Esophagus (tissue), 2 donors: Measurements from ENCODE around the gene MZT2B. TPM values are rescaled to one million over a fixed set of nuclear protein-coding genes. Genes with fewer than 3 reads are reported as not detected.
A peak's percentile ranks its signal among the peaks of the same experiment; 100 is the strongest.
"Not testable (repeated sequence)": the region's sequence is repeated elsewhere in the genome, so short reads cannot be mapped to it uniquely, and the experiment has no call there.

Experiments
- H3K27ac ChIP-seq, 2 donors: one replicate each; pipeline ENCODE4 v1.5.1; 2013; ENCODE audit warnings: low read depth in 2 of 2, mild to moderate bottlenecking in 2 of 2, inconsistent platforms in 1 of 2, low read length in 1 of 2, moderate library complexity in 1 of 2
- H3K27me3 ChIP-seq, 2 donors: one replicate each; pipeline ENCODE4 v1.6.1; 2013; ENCODE audit warnings: low read length in 2 of 2, control low read depth in 1 of 2, mild to moderate bottlenecking in 1 of 2; ENCODE audit not compliant: insufficient read depth in 2 of 2, control insufficient read depth in 1 of 2
- H3K36me3 ChIP-seq, 2 donors: one replicate each; pipeline ENCODE4 v1.6.1; 2013; ENCODE audit warnings: low read length in 1 of 2; ENCODE audit not compliant: control insufficient read depth in 2 of 2, insufficient read depth in 2 of 2
- H3K4me1 ChIP-seq, 2 donors: one replicate each; pipeline ENCODE4 v1.6.1; 2013; ENCODE audit warnings: low read length in 1 of 2; ENCODE audit not compliant: control insufficient read depth in 2 of 2, insufficient read depth in 2 of 2
- H3K4me3 ChIP-seq, 2 donors: one replicate each; pipeline ENCODE4 v1.5.1; 2013; ENCODE audit warnings: low read length in 2 of 2, mild to moderate bottlenecking in 2 of 2, low read depth in 1 of 2, moderate library complexity in 1 of 2
- H3K9me3 ChIP-seq, 2 donors: one replicate each; pipeline ENCODE4 v1.6.1; 2013; ENCODE audit warnings: mild to moderate bottlenecking in 2 of 2, low read depth in 1 of 2, low read length in 1 of 2, moderate library complexity in 1 of 2; ENCODE audit not compliant: control insufficient read depth in 2 of 2, insufficient read depth in 1 of 2
- WGBS, 2 donors: extraction: QIAGEN DNeasy Blood & Tissue Kit; methylation state at CpG; one replicate each; pipeline ENCODE4 v1.1.7; 2013; 5-methylcytosine and 5-hydroxymethylcytosine counted together
- polyA plus RNA-seq, 2 donors: library from polyadenylated mRNA; stranded (reverse); fragments of 200-250 nt; gene quantifications; one replicate each; pipeline ENCODE4 v1.2.3, GENCODE V29; 2013
- donor health status: healthy with polysubstance abuse.
- donor health status: Bipolar disorder and iron deficiency.

Gene MZT2B, protein sequence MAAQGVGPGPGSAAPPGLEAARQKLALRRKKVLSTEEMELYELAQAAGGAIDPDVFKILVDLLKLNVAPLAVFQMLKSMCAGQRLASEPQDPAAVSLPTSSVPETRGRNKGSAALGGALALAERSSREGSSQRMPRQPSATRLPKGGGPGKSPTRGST
- polyA plus RNA-seq = 100 to 1,000 TPM; 169 to 208 TPM

- H3K9me3 ChIP-seq, H3K36me3 ChIP-seq, H3K27me3 ChIP-seq, H3K4me1 ChIP-seq: not testable (repeated sequence)
- WGBS, 2 donors = 0 to 1% methylated on average over 65 to 83 of the region's 86 CpGs
- Histone ChIP-seq H3K4me3 (peak within 1 kb of the TSS; percentile 82 to 84), H3K27ac (peak within 1 kb of the TSS; percentile 88 to 93)
Measured at GRCh38 chr2:130181880-130182682, at the start of gene MZT2B. Gene MZT2B, plus strand, starts transcription at chr2:130182262. Its CDS starts 21 bp downstream, at chr2:130182283.

GRCh38 chr2:130135692-130136541, 46.1 kb upstream of the MZT2B start:
- Histone ChIP-seq H3K27ac (no peak overlapping the region), H3K36me3 (no peaks in the 10 kb centered on the region), H3K4me3 (no peak overlapping the region), H3K4me1 (no peaks in the 10 kb centered on the region), H3K9me3 (no peaks in the 10 kb centered on the region), H3K27me3 (no peaks in the 10 kb centered on the region)
- whole genome bisulfite sequencing, 2 donors = 90 to 93% methylated on average over 15 of the region's 15 CpGs

DNA sequence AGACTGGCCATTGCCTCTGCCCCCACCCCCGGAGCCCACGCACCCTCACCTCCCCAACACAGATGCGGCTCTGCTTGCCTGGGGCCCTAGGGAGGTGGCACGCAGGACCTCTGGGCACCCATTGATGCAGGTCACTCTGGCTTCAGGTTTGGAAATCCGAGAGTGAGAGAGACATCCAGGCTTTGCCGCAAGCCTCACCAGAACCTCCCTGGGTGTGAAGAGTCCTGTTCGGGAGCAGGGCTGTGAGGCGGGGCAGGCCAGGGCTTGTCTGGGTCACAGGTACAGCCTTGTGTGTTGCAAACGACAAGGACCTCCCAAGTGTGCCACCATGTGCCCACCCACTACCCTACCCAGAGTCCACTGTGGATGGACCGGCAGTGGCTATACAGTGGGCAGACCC, 45.5 kb upstream of the MZT2B start:
- H3K9me3 ChIP-seq, H3K27ac ChIP-seq, H3K4me1 ChIP-seq, H3K4me3 ChIP-seq, H3K27me3 ChIP-seq, H3K36me3 ChIP-seq: not testable (repeated sequence)
- 77 to 82% methylated on average over 8 to 9 of the region's 10 CpGs for WGBS, 2 donors

DNA sequence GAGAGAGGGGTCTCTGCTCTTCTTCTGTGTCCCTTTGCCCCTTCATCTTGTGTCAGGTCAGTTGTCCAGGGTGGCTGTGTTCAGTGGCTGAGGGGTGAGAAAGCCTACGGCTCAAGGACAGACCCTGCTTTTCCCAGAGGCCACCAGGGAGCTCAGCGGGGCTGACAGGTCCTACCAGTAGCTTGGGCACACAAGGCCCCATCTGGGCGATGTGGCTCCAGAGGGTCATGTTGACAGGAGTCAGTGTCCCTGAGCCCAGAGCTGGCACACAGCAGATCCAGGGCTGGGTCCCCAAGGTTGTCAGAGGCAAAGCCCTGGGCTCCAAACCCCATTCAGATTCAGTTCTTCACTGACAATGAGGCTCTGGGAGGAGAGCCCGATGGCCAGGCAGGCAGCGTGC, 44.9 kb upstream of the MZT2B start:
- WGBS, 2 donors = 77 to 82% methylated on average over 3 to 5 of the region's 5 CpGs
- H3K4me3 ChIP-seq, H3K27me3 ChIP-seq, H3K36me3 ChIP-seq, H3K4me1 ChIP-seq, H3K9me3 ChIP-seq, H3K27ac ChIP-seq: not testable (repeated sequence)

GRCh38 chr2:130138326-130138725, 43.7 kb upstream of the MZT2B start:
- not testable (repeated sequence) for H3K9me3 ChIP-seq, H3K4me1 ChIP-seq, H3K4me3 ChIP-seq, H3K27ac ChIP-seq, H3K27me3 ChIP-seq, H3K36me3 ChIP-seq
- 86 to 88% methylated on average over 10 of the region's 13 CpGs for WGBS, 2 donors

GRCh38 chr2:130138841-130139251, 43.2 kb upstream of the MZT2B start:
- H3K27me3 ChIP-seq, H3K27ac ChIP-seq, H3K4me1 ChIP-seq, H3K36me3 ChIP-seq, H3K4me3 ChIP-seq, H3K9me3 ChIP-seq: not testable (repeated sequence)
- WGBS, 2 donors = 60 to 70% methylated on average over 14 to 15 of the region's 15 CpGs

- 85 to 90% methylated on average over 16 to 27 of the region's 30 CpGs for WGBS, 2 donors
- H3K36me3 ChIP-seq, H3K4me3 ChIP-seq, H3K9me3 ChIP-seq, H3K27me3 ChIP-seq, H3K27ac ChIP-seq, H3K4me1 ChIP-seq: not testable (repeated sequence)
Measured at GRCh38 chr2:130139331-130140280, 42.5 kb upstream of the MZT2B start.

GRCh38 chr2:130140516-130140915, 41.5 kb upstream of the MZT2B start:
- WGBS, 2 donors = 84 to 85% methylated on average over 5 to 7 of the region's 7 CpGs
- not testable (repeated sequence) for H3K36me3 ChIP-seq, H3K27ac ChIP-seq, H3K4me3 ChIP-seq, H3K27me3 ChIP-seq, H3K9me3 ChIP-seq, H3K4me1 ChIP-seq

DNA sequence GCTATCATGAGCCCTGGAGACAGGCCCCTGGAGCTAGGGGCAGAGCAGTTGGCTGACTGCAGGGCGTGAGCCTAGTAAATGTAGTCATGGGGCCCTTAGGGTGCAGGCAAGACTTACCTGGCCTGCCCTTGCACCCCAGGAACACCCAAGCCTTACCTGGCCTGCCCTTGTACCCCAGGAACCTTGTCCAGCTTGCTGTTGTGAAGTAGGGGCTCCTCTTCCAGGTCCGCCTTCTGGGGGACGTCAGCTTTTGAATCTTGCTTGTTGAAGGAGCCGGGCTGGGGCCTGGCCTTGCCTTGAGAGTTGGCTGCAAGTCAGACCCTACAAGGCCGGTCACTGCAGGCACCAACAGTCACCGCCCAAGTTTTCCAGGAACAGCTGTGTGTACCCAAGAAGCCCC, 41.1 kb upstream of the MZT2B start:
- 95% methylated on average over 4 of the region's 6 CpGs for WGBS, 2 donors
- not testable (repeated sequence) for H3K4me1 ChIP-seq, H3K9me3 ChIP-seq

More for the DNA sequence above, 41.1 kb upstream of the MZT2B start:
- H3K4me3 ChIP-seq, H3K27me3 ChIP-seq, H3K36me3 ChIP-seq, H3K27ac ChIP-seq: not testable (repeated sequence)
